Mucosa of descending colon (tissue), 3 donors: Measurements from ENCODE around the gene ZIC4. TPM values are rescaled to one million over a fixed set of nuclear protein-coding genes. Genes with fewer than 3 reads are reported as not detected.

Source experiments
- ATAC-seq: fragments of 200-7000 bp; cut with Tn5 transposase; one replicate; pipeline ENCODE4 v1.9.1; 2020; ENCODE audit warnings: mild to moderate bottlenecking, moderate library complexity
- DNase-seq, 3 donors: peaks; one replicate each; pipeline ENCODE4 v3.0.0-alpha.2; 2020
- H3K36me3 ChIP-seq: fragments of 200-600 bp; one replicate; pipeline ENCODE4 v1.8.0; 2021; ENCODE audit warnings: low read depth, mild to moderate bottlenecking
- H3K4me1 ChIP-seq: fragments of 200-600 bp; one replicate; pipeline ENCODE4 v1.8.0; 2021; ENCODE audit warnings: low read depth, mild to moderate bottlenecking
- H3K4me3 ChIP-seq: fragments of 200-600 bp; one replicate; pipeline ENCODE4 v1.8.0; 2021; ENCODE audit warnings: mild to moderate bottlenecking
- H3K9me3 ChIP-seq: fragments of 200-600 bp; one replicate; pipeline ENCODE4 v1.8.0; 2021; ENCODE audit warnings: mild to moderate bottlenecking
- CTCF ChIP-seq: fragments of 200-600 bp; IDR thresholded peaks from one replicate; pipeline ENCODE4 v1.8.0; 2022; ENCODE audit warnings: antibody characterized with exemption, mild to moderate bottlenecking
- intact Hi-C, 2 donors: fragments of 100-400 bp; cut with DNase I in 1 of 2; cut with micrococcal nuclease in 1 of 2; formaldehyde crosslinking; loops; one replicate each; pipeline versions ENCODE4 v1.11.0 to v1.11.1; 2022; cut with DNase I, micrococcal nuclease
- total RNA-seq, 3 donors: library from RNA; stranded (reverse); fragmentation: NEBNext Ultra II Directional in 2 of 3; extraction: Animal tissue kit (Norgen Biotek cat#: 25700) in 2 of 3; gene quantifications; one replicate each; pipeline versions ENCODE4 v1.2.1 to v1.2.4, GENCODE V29; 2021 to 2023
- donor health status: DM: no; HTN: no; CAD: no; lungs with moderate emphysema.
- donor health status: DM: no; HTN: no; CAD: no.
- donor health status: DM: no; HTN: yes; CAD: no.

The ZIC4 gene
- total RNA-seq, 3 donors from 2014 or later = not detected

- Histone ChIP-seq H3K4me1 (no peaks in the 10 kb centered on the region), H3K9me3 (no peaks in the 10 kb centered on the region), H3K4me3 (no peak overlapping the region), H3K36me3 (no peaks in the 10 kb centered on the region)
- ATAC-seq = no peak
- no peak for DNase-seq
- no peak for TF ChIP-seq CTCF
- intact Hi-C loops = no loop called here
These were observed 9.0 kb downstream of the ZIC4 start for GRCh38 chr3:147397155-147397874.

DNA sequence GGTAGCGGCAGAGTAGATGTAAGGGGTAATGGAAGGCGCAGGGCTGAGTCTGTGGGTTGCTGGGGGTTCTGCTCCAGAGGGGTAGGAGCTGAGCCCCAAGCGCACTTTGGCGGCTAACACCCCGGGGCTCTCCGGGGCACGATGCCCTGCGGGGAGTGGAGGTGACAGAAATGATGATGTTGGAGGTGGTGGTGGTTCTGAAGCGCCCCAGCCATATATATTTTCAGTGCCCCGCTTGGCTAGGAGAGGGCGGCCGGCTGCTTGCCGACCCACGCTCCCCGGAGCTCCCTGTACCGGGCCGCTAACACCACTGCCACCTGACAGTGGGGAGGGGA is 9.7 kb downstream of the ZIC4 start:
- ATAC-seq (no peak), DNase-seq (no peak)
- H3K4me3 ChIP-seq = no peak overlapping the region
- H3K36me3 ChIP-seq = no peaks in the 10 kb centered on the region
- H3K9me3 ChIP-seq = no peaks in the 10 kb centered on the region
- no peaks in the 10 kb centered on the region for H3K4me1 ChIP-seq
- TF ChIP-seq CTCF = no peak
- intact Hi-C loops = no loop called here

DNA sequence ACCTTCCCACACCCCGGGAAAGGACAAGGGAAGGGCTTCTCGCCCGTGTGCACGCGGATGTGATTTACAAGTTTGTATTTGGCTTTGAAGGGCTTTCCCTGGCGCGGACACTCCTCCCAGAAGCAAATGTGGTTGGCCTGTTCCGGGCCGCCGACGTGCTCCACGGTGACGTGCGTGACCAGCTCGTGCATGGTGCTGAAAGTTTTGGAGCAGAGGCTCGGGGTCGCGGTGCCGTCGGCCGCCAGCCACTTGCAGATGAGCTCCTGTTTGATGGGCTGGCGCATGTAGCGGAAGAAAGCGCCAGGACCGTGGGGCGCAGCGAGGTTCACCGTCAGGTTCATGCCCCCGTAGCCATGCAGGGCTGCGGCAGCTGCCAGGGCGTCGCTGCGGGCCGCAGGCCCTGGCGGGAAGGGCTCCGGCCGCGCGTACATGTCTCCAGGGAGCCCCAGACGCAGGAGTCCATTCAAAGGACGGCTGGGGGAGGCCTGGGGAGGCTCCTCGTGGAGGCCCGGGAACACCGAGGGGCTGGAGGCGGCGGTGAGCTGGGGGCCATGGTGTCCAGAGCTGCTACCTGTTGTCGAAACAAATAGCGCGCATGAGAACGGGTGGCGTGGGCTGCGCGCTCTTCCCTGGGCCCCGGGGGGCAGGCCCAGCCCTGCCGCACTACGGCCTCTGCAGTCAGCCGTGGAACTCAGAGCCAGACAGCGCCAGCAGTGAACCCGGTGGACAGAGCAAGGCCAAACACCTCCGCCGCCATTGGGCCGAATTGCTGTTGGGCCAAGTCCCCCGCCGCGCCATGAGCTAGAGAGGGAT is 10.2 kb downstream of the ZIC4 start:
- no peaks in the 10 kb centered on the region for H3K36me3 ChIP-seq
- intact Hi-C loops = no loop called here
- H3K4me1 ChIP-seq = no peaks in the 10 kb centered on the region
- H3K9me3 ChIP-seq = no peaks in the 10 kb centered on the region
- ATAC-seq = no peak
- DNase-seq = no peak
- no peak for TF ChIP-seq CTCF
- H3K4me3 ChIP-seq = no peak overlapping the region

DNA sequence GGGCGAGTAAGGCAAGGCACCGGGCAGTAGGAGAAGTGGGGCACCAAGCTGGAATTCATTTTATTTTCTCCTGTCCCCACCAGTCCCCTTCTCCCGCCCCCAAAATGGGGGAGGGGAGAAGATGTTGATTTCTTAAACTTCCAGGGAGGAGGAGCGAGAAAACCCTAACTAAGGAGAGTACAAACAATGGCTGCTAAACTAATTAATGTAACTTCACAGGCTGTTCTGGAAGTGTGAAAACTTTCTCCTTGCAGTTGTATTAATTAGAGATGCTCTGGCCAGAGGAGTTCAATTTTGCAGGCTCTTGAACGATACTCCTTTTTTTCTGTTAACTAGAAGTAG is 11.5 kb downstream of the ZIC4 start:
- intact Hi-C loops = no loop called here
- ATAC-seq (no peak), DNase-seq (no peak)
- H3K9me3 ChIP-seq = no peaks in the 10 kb centered on the region
- H3K36me3 ChIP-seq = no peaks in the 10 kb centered on the region
- H3K4me3 ChIP-seq = no peak overlapping the region
- TF ChIP-seq CTCF = no peak
- H3K4me1 ChIP-seq = no peaks in the 10 kb centered on the region

GRCh38 chr3:147393943-147394883 is 12.1 kb downstream of the ZIC4 start:
- no peak for ATAC-seq
- no peak for TF ChIP-seq CTCF
- Histone ChIP-seq H3K36me3 (no peaks in the 10 kb centered on the region), H3K4me1 (no peaks in the 10 kb centered on the region), H3K4me3 (no peak overlapping the region), H3K9me3 (no peaks in the 10 kb centered on the region)
- intact Hi-C loops = no loop called here
- no peak for DNase-seq
